Esophagus squamous epithelium (tissue), 4 donors: Measurements from ENCODE around the gene CFL1.

Experiments used
- CTCF ChIP-seq, 6 experiments: fragments of 450-650 bp in 4 of 6; fragments of 200-600 bp in 2 of 6; sonication (generic) in 2 of 6; IDR thresholded peaks; one replicate each; pipeline ENCODE4 v1.5.1; 2016 to 2019; ENCODE audit warnings: antibody characterized with exemption in 6 of 6, mild to moderate bottlenecking in 4 of 6, moderate library complexity in 4 of 6
- POLR2A ChIP-seq, 4 donors: fragments of 450-650 bp; IDR thresholded peaks; one replicate each; pipeline ENCODE4 v1.6.1; 2017; ENCODE audit warnings: antibody characterized with exemption in 4 of 4, mild to moderate bottlenecking in 4 of 4, moderate library complexity in 3 of 4

DNA sequence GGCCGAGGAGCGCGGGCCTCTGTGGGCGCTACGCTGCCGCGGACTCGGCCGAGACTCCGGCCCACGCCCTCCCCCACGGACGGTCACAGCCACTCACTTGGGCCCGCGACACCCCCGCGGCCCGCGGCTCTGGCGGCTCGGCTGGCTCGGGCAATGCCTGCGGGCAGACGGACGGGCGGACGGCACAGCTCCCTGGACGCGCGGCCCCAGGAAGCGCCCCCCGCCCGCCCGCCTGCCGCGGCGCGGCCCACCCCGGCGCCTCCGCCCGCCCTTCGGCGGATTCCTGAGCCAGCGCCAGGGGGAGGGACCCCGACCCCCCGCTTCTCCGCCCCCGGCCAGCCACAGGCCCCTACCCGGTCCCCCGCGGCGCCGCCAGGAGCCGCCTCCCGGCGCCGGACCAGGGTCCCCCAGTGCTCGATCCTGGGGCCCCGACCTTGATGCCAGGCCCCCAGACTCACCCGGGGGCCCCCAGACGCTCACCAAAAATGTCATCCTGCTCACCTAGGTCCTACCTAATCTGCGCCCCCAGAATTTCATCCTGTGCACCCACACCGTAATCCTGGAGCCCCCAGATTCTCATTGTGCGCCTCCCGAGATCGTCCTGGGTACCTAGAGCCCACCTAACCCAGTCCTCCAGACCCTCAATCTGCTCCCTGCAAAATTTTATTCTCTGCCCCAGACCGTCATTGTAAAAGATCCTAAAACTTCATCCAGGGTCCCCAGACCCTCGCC is 14.8 kb upstream of the CFL1 start, which contains the start of gene EFEMP2:
- TF ChIP-seq CTCF (IDR thresholded peaks at IDR 0.05) = no peak
- TF ChIP-seq POLR2A (IDR thresholded peaks at IDR 0.05) = no peak
